ENCODE results near the gene CD74. TPM values are rescaled to one million over a fixed set of nuclear protein-coding genes. Genes with fewer than 3 reads are reported as not detected.
A peak's percentile ranks its signal among the peaks of the same experiment; 100 is the strongest.
"Not testable (repeated sequence)": the region's sequence is repeated elsewhere in the genome, so short reads cannot be mapped to it uniquely, and the experiment has no call there.

CD74 gene
- total RNA-seq, 1 donor, result 3.0 TPM

DNA sequence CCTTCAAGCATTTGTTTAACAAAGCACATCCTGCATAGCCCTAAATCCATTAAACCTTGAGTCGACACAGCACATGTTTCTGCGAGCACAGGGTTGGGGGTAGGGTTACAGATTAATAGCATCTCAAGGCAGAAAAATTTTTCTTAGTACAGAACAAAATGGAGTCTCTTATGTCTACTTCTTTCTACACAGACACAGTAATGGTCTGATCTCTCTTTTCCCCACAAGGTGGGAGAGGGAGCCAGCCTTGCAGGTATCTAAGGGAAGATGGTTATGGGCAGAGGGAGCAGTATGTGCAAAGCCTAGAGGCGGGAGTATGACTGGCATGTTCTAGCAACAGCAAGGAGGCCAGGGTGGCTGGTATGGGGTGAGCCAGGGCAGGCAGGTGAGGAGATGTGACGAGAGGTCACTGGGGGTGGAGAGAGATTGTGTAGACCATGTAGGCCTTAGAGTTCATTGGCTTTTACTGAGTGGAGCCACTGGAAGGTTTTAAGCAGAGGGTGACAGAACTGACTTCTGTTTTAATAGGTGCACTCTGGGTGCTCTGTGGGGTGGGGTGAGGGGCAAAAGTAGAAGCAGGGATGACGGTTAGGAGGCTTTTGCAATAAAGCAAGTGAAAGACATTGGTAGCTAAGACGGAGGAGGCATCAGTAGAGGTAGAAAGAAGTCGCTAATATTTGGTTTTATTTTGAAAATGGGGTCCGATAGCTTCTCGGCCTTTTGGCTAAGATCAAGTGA, 42.0 kb upstream of the CD74 start:
- H3K4me3 ChIP-seq (ENCODE audit: low read depth, low read length), result no peak overlapping the region
- TF ChIP-seq, protein P1, sequence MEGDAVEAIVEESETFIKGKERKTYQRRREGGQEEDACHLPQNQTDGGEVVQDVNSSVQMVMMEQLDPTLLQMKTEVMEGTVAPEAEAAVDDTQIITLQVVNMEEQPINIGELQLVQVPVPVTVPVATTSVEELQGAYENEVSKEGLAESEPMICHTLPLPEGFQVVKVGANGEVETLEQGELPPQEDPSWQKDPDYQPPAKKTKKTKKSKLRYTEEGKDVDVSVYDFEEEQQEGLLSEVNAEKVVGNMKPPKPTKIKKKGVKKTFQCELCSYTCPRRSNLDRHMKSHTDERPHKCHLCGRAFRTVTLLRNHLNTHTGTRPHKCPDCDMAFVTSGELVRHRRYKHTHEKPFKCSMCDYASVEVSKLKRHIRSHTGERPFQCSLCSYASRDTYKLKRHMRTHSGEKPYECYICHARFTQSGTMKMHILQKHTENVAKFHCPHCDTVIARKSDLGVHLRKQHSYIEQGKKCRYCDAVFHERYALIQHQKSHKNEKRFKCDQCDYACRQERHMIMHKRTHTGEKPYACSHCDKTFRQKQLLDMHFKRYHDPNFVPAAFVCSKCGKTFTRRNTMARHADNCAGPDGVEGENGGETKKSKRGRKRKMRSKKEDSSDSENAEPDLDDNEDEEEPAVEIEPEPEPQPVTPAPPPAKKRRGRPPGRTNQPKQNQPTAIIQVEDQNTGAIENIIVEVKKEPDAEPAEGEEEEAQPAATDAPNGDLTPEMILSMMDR (IDR thresholded peaks at IDR 0.05; ENCODE audit: insufficient read depth, low read depth, low read length), result no peak
- DNase-seq (ENCODE audit: low read depth), result no peak

GRCh38 chr5:150454027-150454426, 41.3 kb upstream of the CD74 start:
- not testable (repeated sequence) for H3K4me3 ChIP-seq (ENCODE audit: low read depth, low read length); DNase-seq (ENCODE audit: low read depth)

- no peak for DNase-seq (ENCODE audit: low read depth)
- no peak overlapping the region for H3K4me3 ChIP-seq (ENCODE audit: low read depth, low read length)
- TF ChIP-seq, protein P1 (IDR thresholded peaks at IDR 0.05; ENCODE audit: insufficient read depth, low read depth, low read length), result no peak
Measured at GRCh38 chr5:150452914-150453313, 40.2 kb upstream of the CD74 start.

DNA sequence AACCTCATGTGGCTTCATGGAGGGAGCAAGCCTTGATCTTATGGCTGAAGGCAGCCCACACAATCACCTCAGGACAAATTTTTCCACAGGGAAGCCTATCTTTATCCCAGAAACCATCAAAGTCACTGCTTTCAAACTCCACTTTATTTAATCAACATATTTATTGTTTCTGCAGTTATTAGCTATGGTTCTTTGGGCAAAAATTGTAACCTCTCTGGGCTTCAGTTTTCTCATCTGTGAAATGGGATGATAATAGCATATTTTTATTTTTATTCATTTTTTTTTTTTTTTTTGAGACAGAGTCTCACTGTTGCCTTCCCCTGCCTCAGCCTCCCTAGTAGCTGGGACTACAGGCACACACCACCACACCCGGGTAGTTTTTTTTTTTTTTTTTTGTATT, 38.9 kb upstream of the CD74 start:
- TF ChIP-seq, protein P1 (IDR thresholded peaks at IDR 0.05; ENCODE audit: insufficient read depth, low read depth, low read length), result no peak
- no peak for DNase-seq (ENCODE audit: low read depth)

DNA sequence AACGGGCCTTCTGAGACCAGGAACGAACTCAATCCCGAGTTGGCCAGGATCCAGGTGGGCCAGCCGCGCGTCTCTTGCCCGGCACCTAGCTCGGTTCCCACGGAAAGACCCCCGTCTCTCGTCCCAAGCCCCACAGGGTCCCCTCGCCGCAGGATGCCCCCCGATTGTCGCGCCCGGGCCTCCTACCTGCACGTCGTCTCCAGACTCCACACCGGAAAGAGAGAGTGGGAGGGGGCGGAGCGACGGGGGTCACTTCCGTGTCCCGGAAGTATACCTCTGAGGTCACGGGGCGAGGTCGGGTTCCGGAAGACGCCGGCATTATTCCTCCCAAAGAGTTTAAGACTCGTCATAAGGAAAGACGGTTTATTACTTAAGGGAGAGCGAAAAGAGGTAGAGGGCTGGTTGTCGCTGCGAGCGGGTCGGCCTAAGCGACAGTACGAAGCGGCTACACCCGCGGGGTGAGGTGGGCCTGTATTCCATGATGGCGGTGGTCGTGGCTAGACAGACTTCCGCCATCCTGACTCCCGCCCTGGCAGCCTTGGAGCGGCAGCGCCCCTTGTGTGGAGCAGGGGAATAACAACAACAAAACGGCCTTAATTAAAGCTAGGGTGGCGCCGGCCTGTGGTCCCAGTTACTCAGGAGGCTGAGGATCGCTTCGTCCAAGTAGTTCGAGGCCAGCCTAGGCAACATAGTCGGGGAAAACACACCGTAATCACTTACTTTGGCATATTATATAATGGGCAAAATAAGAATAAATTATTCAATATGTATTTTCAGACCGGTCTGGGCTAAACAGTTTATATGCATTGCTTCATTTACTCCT, 37.0 kb upstream of the CD74 start, which contains the start of gene RPS14:
Gene RPS14 (minus strand): TSS at position 223 of the 823 bp plus-strand sequence. CDS start 2,006 bp downstream, outside the sequence.
- H3K4me3 ChIP-seq (ENCODE audit: low read depth, low read length), result peak within 1 kb of the TSS; percentile 75
- TF ChIP-seq, protein P1 (IDR thresholded peaks at IDR 0.05; ENCODE audit: insufficient read depth, low read depth, low read length), result peak; percentile 82
- DNase-seq (ENCODE audit: low read depth), result peak; percentile 96

More for the DNA sequence above, 38.9 kb upstream of the CD74 start:
- no peak overlapping the region for H3K4me3 ChIP-seq (ENCODE audit: low read depth, low read length)

DNA sequence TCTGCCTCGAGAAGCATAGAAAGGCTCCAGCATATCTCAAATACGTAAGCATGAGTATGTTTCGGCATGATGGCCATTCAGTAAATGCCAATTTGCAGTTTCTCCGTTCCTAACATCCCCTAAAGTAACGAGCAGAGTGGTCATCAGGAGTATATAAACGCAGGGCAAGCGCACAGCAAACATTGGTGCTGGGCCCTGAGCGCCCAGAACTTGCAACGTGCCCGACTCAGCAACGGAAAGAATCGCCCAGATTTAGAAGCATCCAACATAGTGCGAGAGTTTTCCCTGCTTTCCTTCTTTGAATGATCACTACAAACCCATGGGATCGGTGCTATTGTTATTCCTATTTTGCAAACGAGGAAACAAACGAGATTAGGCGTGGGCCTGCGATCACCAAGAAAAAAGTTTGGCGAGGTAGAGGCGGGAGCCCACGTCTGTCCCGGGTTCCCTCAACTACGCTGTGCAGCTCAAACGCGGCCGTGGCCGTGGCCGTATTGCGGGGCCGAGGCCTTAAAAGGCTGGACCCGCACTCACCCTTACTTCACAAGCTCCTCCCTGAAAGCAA, 36.3 kb upstream of the CD74 start:
- peak overlapping the region; percentile 75 for H3K4me3 ChIP-seq (ENCODE audit: low read depth, low read length)
- peak; percentile 40 for DNase-seq (ENCODE audit: low read depth)
- TF ChIP-seq, protein P1 (IDR thresholded peaks at IDR 0.05; ENCODE audit: insufficient read depth, low read depth, low read length), result no peak

- H3K4me3 ChIP-seq (ENCODE audit: low read depth, low read length), result peak overlapping the region; percentile 75
- TF ChIP-seq, protein P1 (IDR thresholded peaks at IDR 0.05; ENCODE audit: insufficient read depth, low read depth, low read length), result no peak
- no peak for DNase-seq (ENCODE audit: low read depth)
Measured at GRCh38 chr5:150448334-150448733, 35.6 kb upstream of the CD74 start.

Measured in fibroblast of villous mesenchyme (primary cell).